OCI-LY1 (cell line): ENCODE measurements around the gene FBXO36.

Experiments
- EZH2 ChIP-seq: fragments of 200-600 bp; sonication (generic), shearing (Covaris generic); IDR thresholded peaks from 2 replicates; pipeline ENCODE4 v1.8.0; 2017; ENCODE audit warnings: borderline replicate concordance, mixed run types, mild to moderate bottlenecking, antibody characterized with exemption, low read length, moderate library complexity, mixed read lengths
- TF ChIP-seq, protein P1 (sequence below): fragments of 200-600 bp; sonication (generic), shearing (Covaris generic); IDR thresholded peaks from 2 replicates; pipeline ENCODE4 v1.5.1; 2017; ENCODE audit warnings: mild to moderate bottlenecking, antibody characterized with exemption, low read length, moderate library complexity, mixed read lengths

DNA sequence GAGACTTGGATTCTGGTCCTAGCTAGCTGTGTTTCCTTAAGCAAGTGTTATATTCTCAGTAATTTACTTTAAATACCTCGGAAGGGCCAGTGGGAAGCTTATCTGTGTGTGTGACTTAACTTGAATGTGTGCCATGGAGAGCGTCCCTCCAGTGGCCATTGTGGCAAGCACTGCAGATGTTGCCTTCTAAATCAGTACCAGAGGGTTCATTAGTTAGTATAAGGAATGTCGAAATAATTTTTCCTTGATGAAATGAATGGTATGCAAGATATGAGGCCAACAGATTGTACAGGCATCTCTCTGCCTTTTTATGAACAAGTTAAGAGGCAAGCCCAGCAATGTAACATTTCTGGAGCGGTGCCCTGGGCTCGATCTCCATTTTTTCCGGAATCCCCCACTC, 52.0 kb downstream of the FBXO36 start:
- TF ChIP-seq, protein P1, sequence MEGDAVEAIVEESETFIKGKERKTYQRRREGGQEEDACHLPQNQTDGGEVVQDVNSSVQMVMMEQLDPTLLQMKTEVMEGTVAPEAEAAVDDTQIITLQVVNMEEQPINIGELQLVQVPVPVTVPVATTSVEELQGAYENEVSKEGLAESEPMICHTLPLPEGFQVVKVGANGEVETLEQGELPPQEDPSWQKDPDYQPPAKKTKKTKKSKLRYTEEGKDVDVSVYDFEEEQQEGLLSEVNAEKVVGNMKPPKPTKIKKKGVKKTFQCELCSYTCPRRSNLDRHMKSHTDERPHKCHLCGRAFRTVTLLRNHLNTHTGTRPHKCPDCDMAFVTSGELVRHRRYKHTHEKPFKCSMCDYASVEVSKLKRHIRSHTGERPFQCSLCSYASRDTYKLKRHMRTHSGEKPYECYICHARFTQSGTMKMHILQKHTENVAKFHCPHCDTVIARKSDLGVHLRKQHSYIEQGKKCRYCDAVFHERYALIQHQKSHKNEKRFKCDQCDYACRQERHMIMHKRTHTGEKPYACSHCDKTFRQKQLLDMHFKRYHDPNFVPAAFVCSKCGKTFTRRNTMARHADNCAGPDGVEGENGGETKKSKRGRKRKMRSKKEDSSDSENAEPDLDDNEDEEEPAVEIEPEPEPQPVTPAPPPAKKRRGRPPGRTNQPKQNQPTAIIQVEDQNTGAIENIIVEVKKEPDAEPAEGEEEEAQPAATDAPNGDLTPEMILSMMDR: no peak
- TF ChIP-seq EZH2: no peak
